SK-N-SH (cell line): ENCODE measurements around the gene MAPK10. TPM values are rescaled to one million over a fixed set of nuclear protein-coding genes. Genes with fewer than 3 reads are reported as not detected.

Source experiments
- CTCF ChIA-PET: fragments of 300-600, 350-600 bp; formaldehyde crosslinking; extraction: SDS; loops from one replicate; lab custom pipeline; 2021; lab: Yijun Ruan, JAX
- POLR2A ChIA-PET: fragments of 350-600 bp; sonication (Branson Sonifier 250); formaldehyde crosslinking; extraction: SDS; loops from one replicate; lab custom pipeline; 2020; ENCODE audit warnings: antibody characterized with exemption, inconsistent platforms; lab: Yijun Ruan, JAX
- DNase-seq: peaks from one replicate; pipeline ENCODE4 v3.0.0; 2012
- H2AFZ ChIP-seq: fragments of 200-600 bp; sonication (generic); 2 replicates; pipeline ENCODE4 v1.8.1; 2016; ENCODE audit warnings: antibody characterized with exemption, mild to moderate bottlenecking, low read depth
- H3F3A ChIP-seq: fragments of 200-600 bp; sonication (generic); replicated peaks from 2 replicates; pipeline ENCODE3; 2016; ENCODE audit warnings: antibody characterized with exemption, mild to moderate bottlenecking; ENCODE audit not compliant: insufficient read depth
- H3K27ac ChIP-seq, 2 experiments: fragments of 200-500 bp in 1 of 2; fragments of 200-600 bp in 1 of 2; sonication (Bioruptor generic) in 1 of 2; sonication (generic), shearing (Covaris generic) in 1 of 2; 2 replicates each; pipeline versions ENCODE4 v1.5.1 to v1.6.1; 2014 to 2016; ENCODE audit warnings: low read depth in 2 of 2, inconsistent platforms in 1 of 2, low read length in 1 of 2, mild to moderate bottlenecking in 1 of 2, mixed read lengths in 1 of 2
- H3K27me3 ChIP-seq: fragments of 200-600 bp; sonication (generic), shearing (Covaris generic); 2 replicates; pipeline ENCODE4 v1.6.1; 2016; ENCODE audit warnings: mixed run types; ENCODE audit not compliant: insufficient read depth
- H3K36me3 ChIP-seq, 2 experiments: fragments of 200-500 bp in 1 of 2; fragments of 200-600 bp in 1 of 2; sonication (Bioruptor generic) in 1 of 2; sonication (generic) in 1 of 2; replicated peaks in 1 of 2; 2 replicates each; pipeline versions ENCODE3 to v1.5.1; 2014 to 2016; ENCODE audit warnings: low read length in 1 of 2, mild to moderate bottlenecking in 1 of 2; ENCODE audit not compliant: insufficient read depth in 2 of 2, control insufficient read depth in 1 of 2
- H3K4me1 ChIP-seq, 2 experiments: fragments of 200-500 bp in 1 of 2; fragments of 200-600 bp in 1 of 2; sonication (Bioruptor generic) in 1 of 2; sonication (generic), shearing (Covaris generic) in 1 of 2; 2 replicates each; pipeline versions ENCODE4 v1.5.1 to v1.6.1; 2014 to 2016; ENCODE audit warnings: low read depth in 1 of 2, low read length in 1 of 2, mixed run types in 1 of 2; ENCODE audit not compliant: insufficient read depth in 2 of 2, control insufficient read depth in 1 of 2
- H3K4me2 ChIP-seq: fragments of 200-600 bp; sonication (generic), shearing (Covaris generic); 2 replicates; pipeline ENCODE4 v1.6.1; 2017; ENCODE audit warnings: mixed run types
- H3K4me3 ChIP-seq, 2 experiments: fragments of 200-500 bp in 1 of 2; fragments of 200-600 bp in 1 of 2; sonication (Bioruptor generic) in 1 of 2; sonication (generic), shearing (Covaris generic) in 1 of 2; 2 replicates each; pipeline versions ENCODE4 v1.5.1 to v1.8.1; 2014 to 2016; ENCODE audit warnings: low read depth in 2 of 2, inconsistent platforms in 1 of 2, low read length in 1 of 2, mild to moderate bottlenecking in 1 of 2, mixed read lengths in 1 of 2, moderate library complexity in 1 of 2
- H3K79me2 ChIP-seq: fragments of 200-600 bp; sonication (generic); 2 replicates; pipeline ENCODE4 v1.8.1; 2017; ENCODE audit warnings: mild to moderate bottlenecking; ENCODE audit not compliant: insufficient read depth
- H3K9ac ChIP-seq: fragments of 200-600 bp; sonication (generic); 2 replicates; pipeline ENCODE4 v1.6.1; 2017; ENCODE audit warnings: mixed run types
- H3K9me2 ChIP-seq: fragments of 200-600 bp; sonication (generic); 2 replicates; pipeline ENCODE4 v1.6.1; 2017; ENCODE audit warnings: mixed run types
- H3K9me3 ChIP-seq: fragments of 200-600 bp; sonication (generic); 2 replicates; pipeline ENCODE4 v1.6.1; 2017; ENCODE audit warnings: mixed run types, mild to moderate bottlenecking, moderate library complexity
- H4K20me1 ChIP-seq: fragments of 200-600 bp; sonication (generic); 2 replicates; pipeline ENCODE4 v1.6.1; 2017; ENCODE audit warnings: mild to moderate bottlenecking, mixed run types; ENCODE audit not compliant: insufficient read depth
- EP300 ChIP-seq, 2 experiments: IDR thresholded peaks; 2 replicates each; pipeline versions ENCODE4 v1.4.0 to v1.6.1; 2012; ENCODE audit warnings: borderline replicate concordance in 1 of 2, low read depth in 1 of 2, low read length in 1 of 2
- FOSL2 ChIP-seq: IDR thresholded peaks from 2 replicates; pipeline ENCODE4 v1.4.0; 2012; ENCODE audit warnings: low read depth, mild to moderate bottlenecking, moderate library complexity, borderline replicate concordance
- FOXM1 ChIP-seq: IDR thresholded peaks from 2 replicates; pipeline ENCODE4 v1.4.0; 2012; ENCODE audit warnings: low read depth, mild to moderate bottlenecking
- JUND ChIP-seq: IDR thresholded peaks from 2 replicates; pipeline ENCODE4 v1.4.0; 2012
- MXI1 ChIP-seq: IDR thresholded peaks from 2 replicates; pipeline ENCODE4 v1.6.1; 2012; ENCODE audit warnings: mild to moderate bottlenecking, low read depth, low read length, improper control_type of control experiment
- PBX3 ChIP-seq: IDR thresholded peaks from 2 replicates; pipeline ENCODE4; 2012
- POLR2AphosphoS5 ChIP-seq: IDR thresholded peaks from 2 replicates; pipeline ENCODE4 v1.6.1; 2012; ENCODE audit warnings: low read depth, low read length
- RAD21 ChIP-seq: IDR thresholded peaks from 2 replicates; pipeline ENCODE4 v1.6.1; 2012; ENCODE audit warnings: mild to moderate bottlenecking, low read length
- RCOR1 ChIP-seq: fragments of 150-350 bp; IDR thresholded peaks from 2 replicates; pipeline ENCODE4 v1.6.1; 2017; ENCODE audit warnings: antibody characterized with exemption, low read length
- REST ChIP-seq: IDR thresholded peaks from 2 replicates; pipeline ENCODE4 v1.6.1; 2012; ENCODE audit warnings: mild to moderate bottlenecking, low read depth, low read length, moderate library complexity
- SMC3 ChIP-seq: IDR thresholded peaks from 2 replicates; pipeline ENCODE4 v1.6.1; 2012; ENCODE audit warnings: low read depth, low read length, improper control_type of control experiment
- TAF1 ChIP-seq: IDR thresholded peaks from 2 replicates; pipeline ENCODE4 v1.6.1; 2012; ENCODE audit warnings: low read depth, mild to moderate bottlenecking, low read length, moderate library complexity, borderline replicate concordance
- TCF12 ChIP-seq: IDR thresholded peaks from 2 replicates; pipeline ENCODE4 v1.4.0; 2012
- TEAD4 ChIP-seq: IDR thresholded peaks from 2 replicates; pipeline ENCODE4 v1.4.0; 2012; ENCODE audit warnings: mild to moderate bottlenecking, borderline replicate concordance; ENCODE audit not compliant: insufficient read depth
- USF2 ChIP-seq: fragments of 150-350 bp; IDR thresholded peaks from 2 replicates; pipeline ENCODE4 v1.6.1; 2017; ENCODE audit warnings: antibody characterized with exemption, low read length, low read depth, borderline replicate concordance
- WGBS: methylation state at CpG from one replicate; pipeline ENCODE4 v1.1.6; 2017; ENCODE audit warnings: low lambda C conversion rate; 5-methylcytosine and 5-hydroxymethylcytosine counted together
- polyA plus RNA-seq, 3 experiments: library from polyadenylated mRNA; depleted of rRNA; stranded (reverse); fragments of >200 nt; gene quantifications; 2 replicates each; pipeline ENCODE4 v1.2.3, GENCODE V29; 2012
- TF ChIP-seq, protein P1 (sequence below): fragments of 200-600 bp; sonication (generic); IDR thresholded peaks from 2 replicates; pipeline ENCODE4 v1.6.1; 2017; ENCODE audit warnings: antibody characterized with exemption, mild to moderate bottlenecking, moderate library complexity
- TF ChIP-seq, protein P2 (sequence below): IDR thresholded peaks from 2 replicates; pipeline ENCODE4 v1.4.0; 2012; ENCODE audit warnings: low read depth, borderline replicate concordance

The MAPK10 gene
- polyA plus RNA-seq, 1 of the 3 experiments (the other 2 are of a cell fraction), result 8.1 TPM

- Histone ChIP-seq H3K9me2 (no peaks in the 10 kb centered on the region), H3K36me3 (no peaks in the 10 kb centered on the region), H2AFZ (no peak overlapping the region), H3K79me2 (no peaks in the 10 kb centered on the region), H3K27me3 (no peaks in the 10 kb centered on the region), H3K4me1 (peaks cover 0 to 2% of the 10 kb centered on the region in 2 experiments; a peak in 2 of 4 replicates), H4K20me1 (no peaks in the 10 kb centered on the region), H3K9ac (no peak overlapping the region), H3F3A (no peaks in the 10 kb centered on the region), H3K4me3 (no peak overlapping the region), H3K27ac (no peak overlapping the region), H3K9me3 (no peaks in the 10 kb centered on the region), H3K4me2 (no peak overlapping the region)
- 57% methylated on average over 2 of the region's 2 CpGs for WGBS
- POLR2A ChIA-PET, result no interaction called here
- TF ChIP-seq TEAD4, result no peak
- TF ChIP-seq FOXM1, result no peak
- TF ChIP-seq JUND, result no peak
- no peak for TF ChIP-seq TCF12
- TF ChIP-seq MXI1, result no peak
- TF ChIP-seq, protein P1, sequence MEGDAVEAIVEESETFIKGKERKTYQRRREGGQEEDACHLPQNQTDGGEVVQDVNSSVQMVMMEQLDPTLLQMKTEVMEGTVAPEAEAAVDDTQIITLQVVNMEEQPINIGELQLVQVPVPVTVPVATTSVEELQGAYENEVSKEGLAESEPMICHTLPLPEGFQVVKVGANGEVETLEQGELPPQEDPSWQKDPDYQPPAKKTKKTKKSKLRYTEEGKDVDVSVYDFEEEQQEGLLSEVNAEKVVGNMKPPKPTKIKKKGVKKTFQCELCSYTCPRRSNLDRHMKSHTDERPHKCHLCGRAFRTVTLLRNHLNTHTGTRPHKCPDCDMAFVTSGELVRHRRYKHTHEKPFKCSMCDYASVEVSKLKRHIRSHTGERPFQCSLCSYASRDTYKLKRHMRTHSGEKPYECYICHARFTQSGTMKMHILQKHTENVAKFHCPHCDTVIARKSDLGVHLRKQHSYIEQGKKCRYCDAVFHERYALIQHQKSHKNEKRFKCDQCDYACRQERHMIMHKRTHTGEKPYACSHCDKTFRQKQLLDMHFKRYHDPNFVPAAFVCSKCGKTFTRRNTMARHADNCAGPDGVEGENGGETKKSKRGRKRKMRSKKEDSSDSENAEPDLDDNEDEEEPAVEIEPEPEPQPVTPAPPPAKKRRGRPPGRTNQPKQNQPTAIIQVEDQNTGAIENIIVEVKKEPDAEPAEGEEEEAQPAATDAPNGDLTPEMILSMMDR, result no peak
- no peak for TF ChIP-seq USF2
- no peak for TF ChIP-seq RCOR1
- no peak for TF ChIP-seq PBX3
- CTCF ChIA-PET, result interaction anchor here (1.5 kb wide), 1 partner anchor 40 kb away, joined by 3 read pairs; no protein-coding TSS in a partner anchor
- no peak for DNase-seq
Measured at GRCh38 chr4:86004030-86004429, 355.8 kb downstream of the MAPK10 start.

GRCh38 chr4:86001591-86001990 is 358.3 kb downstream of the MAPK10 start:
- Histone ChIP-seq H2AFZ (no peak overlapping the region), H4K20me1 (no peaks in the 10 kb centered on the region), H3K9me3 (no peaks in the 10 kb centered on the region), H3K27ac (no peak overlapping the region), H3K9me2 (no peaks in the 10 kb centered on the region), H3F3A (no peaks in the 10 kb centered on the region), H3K4me2 (no peak overlapping the region), H3K4me1 (peaks cover 0 to 2% of the 10 kb centered on the region in 2 experiments; a peak in 2 of 4 replicates), H3K79me2 (no peaks in the 10 kb centered on the region), H3K36me3 (no peaks in the 10 kb centered on the region), H3K9ac (no peak overlapping the region), H3K4me3 (no peak overlapping the region), H3K27me3 (no peaks in the 10 kb centered on the region)
- no peak for DNase-seq
- TF ChIP-seq RAD21, result no peak
- no peak for TF ChIP-seq TCF12
- TF ChIP-seq TAF1, result no peak
- no peak for TF ChIP-seq USF2
- TF ChIP-seq, protein P2, sequence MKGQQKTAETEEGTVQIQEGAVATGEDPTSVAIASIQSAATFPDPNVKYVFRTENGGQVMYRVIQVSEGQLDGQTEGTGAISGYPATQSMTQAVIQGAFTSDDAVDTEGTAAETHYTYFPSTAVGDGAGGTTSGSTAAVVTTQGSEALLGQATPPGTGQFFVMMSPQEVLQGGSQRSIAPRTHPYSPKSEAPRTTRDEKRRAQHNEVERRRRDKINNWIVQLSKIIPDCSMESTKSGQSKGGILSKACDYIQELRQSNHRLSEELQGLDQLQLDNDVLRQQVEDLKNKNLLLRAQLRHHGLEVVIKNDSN, result no peak
- TF ChIP-seq POLR2AphosphoS5, result no peak
- TF ChIP-seq FOSL2, result no peak
- no peak for TF ChIP-seq REST
- TF ChIP-seq SMC3, result no peak
- TF ChIP-seq EP300 (IDR thresholded peaks at IDR 0.05; ENCODE audit: borderline replicate concordance in 1 of 2, low read depth in 1 of 2, low read length in 1 of 2), result no peak
- TF ChIP-seq FOXM1, result no peak
- POLR2A ChIA-PET, result no interaction called here
- WGBS, result 68% methylated on average over 2 of the region's 2 CpGs
- CTCF ChIA-PET, result no interaction called here
